GM12878 (cell line): ENCODE results near the gene SLC12A1. TPM values are rescaled to one million over a fixed set of nuclear protein-coding genes. Genes with fewer than 3 reads are reported as not detected.
A peak's percentile ranks its signal among the peaks of the same experiment; 100 is the strongest.

Experiments
- ATAC-seq: fragments of 200-7000 bp; cut with Tn5 transposase; 3 replicates; pipeline ENCODE4 v1.9.1; 2020; ENCODE audit warnings: mild to moderate bottlenecking, moderate library complexity
- BruUV-seq: library from RNA; stranded (reverse); fragments of 400-500 nt; replicated peaks from 2 replicates; lab custom pipeline; 2021; lab: Mats Ljungman, UMichigan
- CTCF ChIA-PET: fragments of 300-600 bp; sonication (Branson Sonifier 250); formaldehyde crosslinking; extraction: SDS; loops from one replicate; lab custom pipeline; 2021; ENCODE audit warnings: inconsistent platforms; lab: Yijun Ruan, JAX
- POLR2A ChIA-PET: fragments of 350-600 bp; formaldehyde crosslinking; extraction: SDS; loops from one replicate; lab custom pipeline; 2021; ENCODE audit warnings: inconsistent platforms; lab: Charles Lee
- RAD21 ChIA-PET: fragments of 300-600 bp; sonication (Branson Sonifier 250); formaldehyde crosslinking; loops from one replicate; lab custom pipeline; 2023; ENCODE audit warnings: antibody characterized with exemption; ENCODE audit not compliant: unreplicated experiment; lab: Charles Lee
- SMC1A ChIA-PET: fragments of 300-600 bp; sonication (Branson Sonifier 250); formaldehyde crosslinking; loops from one replicate; lab custom pipeline; 2023; ENCODE audit not compliant: unreplicated experiment, uncharacterized antibody; lab: Charles Lee
- DNase-seq: peaks from one replicate; pipeline ENCODE4 v3.0.0-alpha.2; 2011; ENCODE audit warnings: low read depth, low spot score
- FAIRE-seq: peaks from 3 replicates; lab custom pipeline; 2011; peaks lifted over from hg19 to GRCh38; lab: Jason Lieb, UNC
- H2AFZ ChIP-seq: 2 replicates; pipeline ENCODE4 v1.6.0; 2011; ENCODE audit warnings: low read depth, low read length, control low read depth; ENCODE audit not compliant: control insufficient read depth
- H3K27ac ChIP-seq: 2 replicates; pipeline ENCODE4 v1.5.1; 2011; ENCODE audit warnings: control low read depth; ENCODE audit not compliant: control insufficient read depth, insufficient read depth
- H3K27me3 ChIP-seq, 2 experiments: replicated peaks in 1 of 2; 2 replicates each; pipeline versions ENCODE4 v1.6.0 to v1.6.1; 2011; ENCODE audit warnings: low read length in 1 of 2; ENCODE audit not compliant: control insufficient read depth in 2 of 2, insufficient read depth in 2 of 2
- H3K36me3 ChIP-seq, 2 experiments: 2 replicates each; pipeline ENCODE4 v1.5.1; 2011; ENCODE audit warnings: low read length in 1 of 2; ENCODE audit not compliant: control insufficient read depth in 2 of 2, insufficient read depth in 2 of 2
- H3K4me1 ChIP-seq: 2 replicates; pipeline ENCODE4 v1.6.1; 2011; ENCODE audit warnings: mild to moderate bottlenecking, low read length, moderate library complexity, mixed read lengths; ENCODE audit not compliant: control insufficient read depth, insufficient read depth
- H3K4me2 ChIP-seq: 2 replicates; pipeline ENCODE4 v1.6.0; 2011; ENCODE audit warnings: control low read depth; ENCODE audit not compliant: control insufficient read depth, insufficient read depth
- H3K4me3 ChIP-seq: fragments of 200-600 bp; sonication (generic); 2 replicates; pipeline ENCODE4 v1.5.1; 2016
- H3K79me2 ChIP-seq: 2 replicates; pipeline ENCODE4 v1.6.0; 2011; ENCODE audit warnings: low read length; ENCODE audit not compliant: control insufficient read depth, insufficient read depth
- H3K9ac ChIP-seq: 2 replicates; pipeline ENCODE4 v1.8.0; 2011; ENCODE audit warnings: low read length, control low read depth, mixed read lengths; ENCODE audit not compliant: control insufficient read depth, insufficient read depth
- H3K9me3 ChIP-seq: replicated peaks from 3 replicates; pipeline ENCODE4 v1.5.1; 2011; ENCODE audit warnings: mild to moderate bottlenecking, low read length; ENCODE audit not compliant: control insufficient read depth, insufficient read depth
- H4K20me1 ChIP-seq: 2 replicates; pipeline ENCODE4 v1.6.0; 2011; ENCODE audit not compliant: control insufficient read depth, insufficient read depth
- IKZF2 ChIP-seq, 2 experiments: fragments of 450-650 bp; IDR thresholded peaks; 2 replicates each; pipeline ENCODE4 v1.6.1; 2017; ENCODE audit warnings: mild to moderate bottlenecking in 2 of 2, moderate library complexity in 2 of 2
- MEF2A ChIP-seq: IDR thresholded peaks from 2 replicates; pipeline ENCODE4 v1.6.1; 2011; ENCODE audit warnings: low read depth, mild to moderate bottlenecking, low read length, moderate library complexity; ENCODE audit not compliant: insufficient read depth
- POLR2A ChIP-seq: IDR thresholded peaks from 2 replicates; pipeline ENCODE4 v1.6.1; 2011; ENCODE audit warnings: low read depth, mild to moderate bottlenecking, low read length
- POLR2AphosphoS2 ChIP-seq: IDR thresholded peaks from 2 replicates; pipeline ENCODE4 v1.6.1; 2011; ENCODE audit warnings: low read depth, mild to moderate bottlenecking, low read length, improper control_type of control experiment, moderate library complexity
- RAD51 ChIP-seq: fragments of 450-650 bp; IDR thresholded peaks from 2 replicates; pipeline ENCODE4 v1.6.1; 2016; ENCODE audit warnings: moderate library complexity, mild to moderate bottlenecking, inconsistent platforms
- WGBS: methylation state at CpG from one replicate; pipeline ENCODE4 v1.1.6; 2016; ENCODE audit warnings: low lambda C conversion rate; ENCODE audit not compliant: insufficient replicate concordance, insufficient coverage; ENCODE audit errors: missing lambda C conversion rate; 5-methylcytosine and 5-hydroxymethylcytosine counted together
- in situ Hi-C: fragments of 300-500 bp; cut with MboI; formaldehyde crosslinking; loops from 9 replicates; pipeline ENCODE4 v1.14.3; 2018; ENCODE audit warnings: mixed read lengths
- intact Hi-C: fragments of 100-400 bp; cut with micrococcal nuclease; formaldehyde crosslinking; loops from one replicate; pipeline ENCODE4 v1.14.2; 2022; ENCODE audit not compliant: unreplicated experiment
- polyA plus RNA-seq, 11 experiments: library from polyadenylated mRNA; depleted of rRNA in 4 of 11; unstranded in 6 of 11; stranded (reverse) in 5 of 11; fragments of >200 nt; fragmentation: Nextera tagmentation in 4 of 11; fragmentation: Illumina TruSeq in 1 of 11; extraction: Ambion mirVana in 4 of 11; extraction: Trizol in 1 of 11; gene quantifications; 1 replicate in 1 of 11; 2 replicates in 10 of 11; pipeline versions ENCODE4 v1.2.1 to v1.2.3, GENCODE V29; 2011 to 2016; ENCODE audit warnings: inconsistent platforms in 2 of 11, missing spikeins in 2 of 11, low read depth in 1 of 11
- total RNA-seq, 4 experiments: library from RNA; depleted of rRNA in 3 of 4; stranded (reverse); fragments of >200 nt in 3 of 4; fragmentation: Illumina TruSeq in 1 of 4; extraction: Trizol in 1 of 4; gene quantifications; 2 replicates each; pipeline versions ENCODE4 v1.2.1 to v1.2.3, GENCODE V29; 2013 to 2021
- TF ChIP-seq, protein P1 (sequence below): IDR thresholded peaks from 2 replicates; pipeline ENCODE4 v1.6.1; 2012; ENCODE audit warnings: low read depth, low read length, improper control_type of control experiment
- TF ChIP-seq, protein P2 (sequence below): IDR thresholded peaks from 2 replicates; pipeline ENCODE4 v1.6.1; 2012; ENCODE audit warnings: low read depth, low read length, improper control_type of control experiment

Gene SLC12A1
- total and polyA plus RNA-seq, 10 of the 15 experiments (the other 5 are each of a cell fraction or from before 2014, with no cell fraction given): under 0.01 TPM; not detected in 9

DNA sequence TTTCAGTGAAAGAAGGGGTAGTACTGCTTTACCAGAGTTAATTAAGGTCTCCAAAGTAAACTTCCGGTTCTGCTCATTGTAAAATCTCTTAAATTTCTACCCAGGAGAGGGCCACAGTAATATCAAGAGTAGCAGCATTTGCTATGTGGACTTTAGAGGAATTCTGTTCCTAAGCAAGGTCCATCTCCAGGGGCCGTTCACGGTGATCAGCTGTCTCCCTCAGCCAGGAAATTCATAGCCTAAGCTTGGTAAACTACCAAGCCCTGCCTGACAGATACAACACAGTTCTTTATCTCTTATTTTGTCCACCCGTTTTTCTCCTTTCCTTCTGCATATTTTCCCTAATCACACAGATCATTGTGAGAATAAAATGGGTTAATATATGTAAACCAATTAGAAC lies 127.4 kb downstream of the SLC12A1 start (continued):
- TF ChIP-seq POLR2AphosphoS2: no peak
- TF ChIP-seq, protein P1, sequence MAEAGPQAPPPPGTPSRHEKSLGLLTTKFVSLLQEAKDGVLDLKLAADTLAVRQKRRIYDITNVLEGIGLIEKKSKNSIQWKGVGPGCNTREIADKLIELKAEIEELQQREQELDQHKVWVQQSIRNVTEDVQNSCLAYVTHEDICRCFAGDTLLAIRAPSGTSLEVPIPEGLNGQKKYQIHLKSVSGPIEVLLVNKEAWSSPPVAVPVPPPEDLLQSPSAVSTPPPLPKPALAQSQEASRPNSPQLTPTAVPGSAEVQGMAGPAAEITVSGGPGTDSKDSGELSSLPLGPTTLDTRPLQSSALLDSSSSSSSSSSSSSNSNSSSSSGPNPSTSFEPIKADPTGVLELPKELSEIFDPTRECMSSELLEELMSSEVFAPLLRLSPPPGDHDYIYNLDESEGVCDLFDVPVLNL: no peak
- TF ChIP-seq, protein P2, sequence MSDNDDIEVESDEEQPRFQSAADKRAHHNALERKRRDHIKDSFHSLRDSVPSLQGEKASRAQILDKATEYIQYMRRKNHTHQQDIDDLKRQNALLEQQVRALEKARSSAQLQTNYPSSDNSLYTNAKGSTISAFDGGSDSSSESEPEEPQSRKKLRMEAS: no peak
- TF ChIP-seq, all 136 proteins: peak for 0

DNA sequence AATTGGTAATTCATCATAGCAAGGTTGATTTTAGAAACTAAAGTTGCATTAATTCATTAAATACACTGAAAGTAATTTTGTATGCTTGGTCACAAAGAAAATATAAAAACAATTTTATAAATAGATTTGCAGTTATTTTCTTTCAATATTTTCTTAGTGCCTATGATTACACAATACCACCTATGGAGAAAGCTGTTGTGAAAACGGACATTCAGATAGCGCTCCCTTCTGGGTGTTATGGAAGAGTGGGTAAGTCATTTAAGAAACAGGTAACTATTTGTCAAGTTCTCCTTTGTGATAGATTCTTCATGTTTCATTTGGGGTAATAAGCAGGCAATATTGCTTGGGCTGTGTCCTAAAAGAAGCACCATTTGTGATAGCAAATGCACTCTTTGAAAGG lies 128.2 kb downstream of the SLC12A1 start:
- Histone ChIP-seq H3K4me3 (0 out of 2 replicates have a peak overlapping the region, but pooled peaks have one; percentile 91), H3K27me3 (no peaks in the 10 kb centered on the region), H3K4me2 (peak overlapping the region; percentile 89; the same call in 1 of the 2 replicates), H3K36me3 (peaks cover 2 to 13% of the 10 kb centered on the region in 2 experiments), H2AFZ (no peak overlapping the region), H3K27ac (no peak overlapping the region), H3K9ac (no peak overlapping the region)
- no peak for ATAC-seq
- no TSS peak for BruUV-seq
- RAD21 ChIA-PET: interaction anchor here (1.1 to 3.7 kb wide), 4 partner anchors 9 to 49 kb away, joined by 3 to 23 read pairs (median 4); no protein-coding TSS in a partner anchor
- POLR2A ChIA-PET: no interaction called here
- SMC1A ChIA-PET: interaction anchor here (0.9 to 4.1 kb wide), 5 partner anchors 8 to 49 kb away, joined by 4 to 43 read pairs (median 6); no protein-coding TSS in a partner anchor
- no peak for DNase-seq
- TF ChIP-seq MEF2A: no peak
- no peak for TF ChIP-seq IKZF2 (IDR thresholded peaks at IDR 0.05)
- no peak for TF ChIP-seq RAD51
- TF ChIP-seq POLR2A: no peak
- TF ChIP-seq, all 136 proteins: peak for 0
- 76% methylated on average over 2 of the region's 2 CpGs for WGBS
- H4K20me1 ChIP-seq: no peaks in the 10 kb centered on the region
- peaks cover 3% of the 10 kb centered on the region; the same call in 1 of the 2 replicates for H3K4me1 ChIP-seq
- H3K79me2 ChIP-seq: peaks cover 56% of the 10 kb centered on the region
- in situ Hi-C loops (loop anchor here (25.0 kb wide), 1 partner anchor 1278 kb away; the partner anchor contains the start of genes DTWD1 and FAM227B), intact Hi-C loops (loop anchor here (10.0 kb wide), 1 partner anchor 1291 kb away; the partner anchor contains the start of genes DTWD1 and FAM227B)
- CTCF ChIA-PET: interaction anchor here (1.4 to 6.6 kb wide), 2 partner anchors 9 to 21 kb away, joined by 4 to 123 read pairs; no protein-coding TSS in a partner anchor
- no peak for FAIRE-seq
- no peaks in the 10 kb centered on the region for H3K9me3 ChIP-seq
